Gastroesophageal sphincter (tissue), 4 donors: ENCODE data around the gene GATB. TPM values are rescaled to one million over a fixed set of nuclear protein-coding genes. Genes with fewer than 3 reads are reported as not detected.

Experiments used
- ATAC-seq: fragments of 150-250 bp; one replicate; pipeline ENCODE4 v1.9.1; 2016; ENCODE audit warnings: mild to moderate bottlenecking, moderate library complexity
- H3K27ac ChIP-seq, 4 donors: fragments of 200-600 bp; sonication (generic) in 3 of 4; 1 replicate in 3 of 4; 2 replicates in 1 of 4; pipeline ENCODE4 v1.5.1; 2016 to 2019
- H3K27me3 ChIP-seq: fragments of 200-600 bp; sonication (generic); one replicate; pipeline ENCODE4 v1.5.1; 2019
- H3K36me3 ChIP-seq, 2 donors: fragments of 200-600 bp; sonication (generic); one replicate each; pipeline ENCODE4 v1.5.1; 2019; ENCODE audit warnings: control low read depth in 1 of 2
- H3K4me1 ChIP-seq, 3 donors: fragments of 200-600 bp; sonication (generic); 1 replicate in 2 of 3; 2 replicates in 1 of 3; pipeline ENCODE4 v1.5.1; 2016 to 2019; ENCODE audit warnings: control low read depth in 2 of 3
- H3K4me3 ChIP-seq, 2 donors: fragments of 200-600 bp; sonication (generic); one replicate each; pipeline ENCODE4 v1.5.1; 2019; ENCODE audit warnings: mild to moderate bottlenecking in 1 of 2, moderate library complexity in 1 of 2
- H3K9me3 ChIP-seq, 3 donors: fragments of 200-600 bp; sonication (generic); one replicate each; pipeline ENCODE4 v1.5.1; 2017 to 2019; ENCODE audit warnings: control low read depth in 2 of 3
- CTCF ChIP-seq, 4 experiments: fragments of 200-600 bp in 2 of 4; fragments of 450-650 bp in 2 of 4; sonication (generic) in 1 of 4; IDR thresholded peaks; one replicate each; pipeline ENCODE4 v1.5.1; 2017 to 2019; ENCODE audit warnings: antibody characterized with exemption in 4 of 4, mild to moderate bottlenecking in 2 of 4, moderate library complexity in 2 of 4
- EP300 ChIP-seq: sonication (generic); formaldehyde crosslinking; IDR thresholded peaks from one replicate; pipeline ENCODE4 v1.6.1; 2017; ENCODE audit warnings: antibody characterized with exemption, mild to moderate bottlenecking
- POLR2A ChIP-seq, 2 donors: fragments of 450-650 bp; IDR thresholded peaks; one replicate each; pipeline ENCODE4 v1.6.1; 2017; ENCODE audit warnings: antibody characterized with exemption in 2 of 2, mild to moderate bottlenecking in 2 of 2, moderate library complexity in 1 of 2
- POLR2AphosphoS5 ChIP-seq: sonication (generic); formaldehyde crosslinking; IDR thresholded peaks from one replicate; pipeline ENCODE4 v1.6.1; 2017; ENCODE audit warnings: antibody characterized with exemption
- WGBS, 2 donors: methylation state at CpG; one replicate each; pipeline ENCODE4 v1.1.5; 2018; ENCODE audit warnings: low coverage in 1 of 2; 5-methylcytosine and 5-hydroxymethylcytosine counted together
- total RNA-seq, 4 donors: library from RNA; depleted of rRNA; stranded (reverse); fragments of >200 nt; gene quantifications; one replicate each; pipeline ENCODE4 v1.1.0, GENCODE V29; 2016

The GATB gene
- total RNA-seq, 4 donors from 2014 or later: 10.6 to 22.4 (median 16.6) TPM

DNA sequence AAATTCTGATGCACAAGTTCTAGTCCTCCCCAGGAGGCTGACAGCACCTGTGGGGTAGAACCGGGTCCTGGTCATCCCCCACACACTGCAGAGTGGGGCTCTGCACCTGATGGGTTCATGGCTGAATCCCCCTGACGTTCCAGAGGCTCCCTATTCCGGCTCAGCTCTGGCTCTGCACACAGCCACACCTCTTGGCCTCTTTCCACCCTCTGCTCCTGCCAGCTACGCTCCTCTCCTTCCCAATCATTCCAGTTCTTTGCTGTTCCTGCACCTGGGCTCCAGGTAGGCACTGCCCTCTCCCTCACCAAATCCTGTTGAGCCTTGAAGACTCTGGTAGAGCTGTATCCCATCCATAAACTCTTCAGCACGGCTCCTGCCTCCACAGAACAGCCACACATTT, 75.5 kb downstream of the GATB start:
- Histone ChIP-seq H3K27ac (no peak overlapping the region), H3K27me3 (no peaks in the 10 kb centered on the region), H3K36me3 (peaks cover 0 to 12% of the 10 kb centered on the region in 2 donors), H3K4me3 (no peak overlapping the region), H3K9me3 (no peaks in the 10 kb centered on the region), H3K4me1 (peaks cover 0 to 44% (median 26%) of the 10 kb centered on the region in 3 donors)
- TF ChIP-seq POLR2AphosphoS5 (no peak), EP300 (no peak), CTCF (IDR thresholded peaks at IDR 0.05) (no peak), POLR2A (IDR thresholded peaks at IDR 0.05) (no peak)
- 52 to 54% methylated on average over 3 to 4 of the region's 5 CpGs for WGBS, 2 donors
- ATAC-seq: no peak

GRCh38 chr4:151681085-151681484, 79.7 kb downstream of the GATB start:
- Histone ChIP-seq H3K36me3 (peaks cover 0 to 19% of the 10 kb centered on the region in 2 donors), H3K4me1 (peaks cover 0 to 2% (median 0%) of the 10 kb centered on the region in 3 donors), H3K27ac (no peak overlapping the region), H3K9me3 (no peaks in the 10 kb centered on the region), H3K27me3 (no peaks in the 10 kb centered on the region), H3K4me3 (no peak overlapping the region)
- TF ChIP-seq CTCF (IDR thresholded peaks at IDR 0.05) (no peak), EP300 (no peak), POLR2AphosphoS5 (no peak), POLR2A (IDR thresholded peaks at IDR 0.05) (no peak)
- ATAC-seq: no peak
- 95 to 100% methylated on average over 1 to 4 of the region's 4 CpGs for WGBS, 2 donors

DNA sequence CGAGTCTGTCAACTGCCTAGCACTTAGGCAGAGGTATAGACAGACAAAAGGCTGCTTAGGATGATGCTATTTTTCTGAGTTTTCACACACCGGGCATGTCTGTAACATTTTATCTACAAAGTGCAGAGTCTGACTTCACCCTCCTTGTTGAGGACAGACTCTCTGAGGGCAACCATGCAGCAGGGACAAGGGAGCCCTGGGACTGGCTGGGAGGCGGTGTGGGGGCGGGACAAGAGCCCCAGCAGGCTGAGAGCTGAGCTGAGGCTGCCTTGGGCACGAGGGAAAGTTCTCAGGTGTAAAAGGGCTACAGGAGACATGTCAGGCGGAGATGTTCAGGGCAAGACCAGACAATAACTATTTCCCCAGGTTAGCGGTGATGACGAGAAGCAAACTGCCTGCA, 81.6 kb downstream of the GATB start:
- WGBS, 2 donors: 87 to 92% methylated on average over 4 to 6 of the region's 8 CpGs
- ATAC-seq: no peak

GRCh38 chr4:151678048-151678872, 82.5 kb downstream of the GATB start:
- H3K27ac ChIP-seq: no peak overlapping the region
- no peak overlapping the region for H3K4me3 ChIP-seq
- no peak for ATAC-seq
- no peaks in the 10 kb centered on the region for H3K9me3 ChIP-seq
- TF ChIP-seq EP300 (no peak), POLR2AphosphoS5 (no peak), CTCF (IDR thresholded peaks at IDR 0.05) (no peak), POLR2A (IDR thresholded peaks at IDR 0.05) (no peak)
- 61 to 68% methylated on average over 10 to 14 of the region's 14 CpGs for WGBS, 2 donors
- peaks cover 0 to 16% of the 10 kb centered on the region in 2 donors for H3K36me3 ChIP-seq
- peaks cover 0 to 22% (median 0%) of the 10 kb centered on the region in 3 donors for H3K4me1 ChIP-seq
- no peaks in the 10 kb centered on the region for H3K27me3 ChIP-seq

More for the DNA sequence above, 81.6 kb downstream of the GATB start:
- Histone ChIP-seq H3K4me3 (no peak overlapping the region), H3K9me3 (no peaks in the 10 kb centered on the region), H3K27me3 (no peaks in the 10 kb centered on the region), H3K4me1 (peaks cover 0 to 15% (median 0%) of the 10 kb centered on the region in 3 donors), H3K36me3 (peaks cover 0 to 19% of the 10 kb centered on the region in 2 donors), H3K27ac (no peak overlapping the region)
- no peak for TF ChIP-seq CTCF (IDR thresholded peaks at IDR 0.05)
- no peak for TF ChIP-seq EP300
- TF ChIP-seq POLR2AphosphoS5: no peak
- TF ChIP-seq POLR2A (IDR thresholded peaks at IDR 0.05): no peak

GRCh38 chr4:151677193-151677592, 83.6 kb downstream of the GATB start:
- no peak overlapping the region for H3K4me3 ChIP-seq
- ATAC-seq: no peak
- no peaks in the 10 kb centered on the region for H3K9me3 ChIP-seq
- 30 to 74% methylated on average over 2 to 3 of the region's 3 CpGs for WGBS, 2 donors
- H3K4me1 ChIP-seq: peaks cover 0 to 22% (median 0%) of the 10 kb centered on the region in 3 donors
- peaks cover 0 to 12% of the 10 kb centered on the region in 2 donors for H3K36me3 ChIP-seq
- no peak overlapping the region for H3K27ac ChIP-seq
- no peak for TF ChIP-seq POLR2AphosphoS5
- TF ChIP-seq CTCF (IDR thresholded peaks at IDR 0.05): no peak
- no peaks in the 10 kb centered on the region for H3K27me3 ChIP-seq
